NCI-H82 treated with DMSO at 0.1 percent for 48 hours (cell line): ENCODE measurements around the gene CES3.
"Not testable (repeated sequence)": the region's sequence is repeated elsewhere in the genome, so short reads cannot be mapped to it uniquely, and the experiment has no call there.

Source experiments
- DNase-seq: peaks from one replicate; lab custom pipeline; 2025; ENCODE audit not compliant: unreplicated experiment; lab: John Stamatoyannopoulos, UW

CES3 gene

DNA sequence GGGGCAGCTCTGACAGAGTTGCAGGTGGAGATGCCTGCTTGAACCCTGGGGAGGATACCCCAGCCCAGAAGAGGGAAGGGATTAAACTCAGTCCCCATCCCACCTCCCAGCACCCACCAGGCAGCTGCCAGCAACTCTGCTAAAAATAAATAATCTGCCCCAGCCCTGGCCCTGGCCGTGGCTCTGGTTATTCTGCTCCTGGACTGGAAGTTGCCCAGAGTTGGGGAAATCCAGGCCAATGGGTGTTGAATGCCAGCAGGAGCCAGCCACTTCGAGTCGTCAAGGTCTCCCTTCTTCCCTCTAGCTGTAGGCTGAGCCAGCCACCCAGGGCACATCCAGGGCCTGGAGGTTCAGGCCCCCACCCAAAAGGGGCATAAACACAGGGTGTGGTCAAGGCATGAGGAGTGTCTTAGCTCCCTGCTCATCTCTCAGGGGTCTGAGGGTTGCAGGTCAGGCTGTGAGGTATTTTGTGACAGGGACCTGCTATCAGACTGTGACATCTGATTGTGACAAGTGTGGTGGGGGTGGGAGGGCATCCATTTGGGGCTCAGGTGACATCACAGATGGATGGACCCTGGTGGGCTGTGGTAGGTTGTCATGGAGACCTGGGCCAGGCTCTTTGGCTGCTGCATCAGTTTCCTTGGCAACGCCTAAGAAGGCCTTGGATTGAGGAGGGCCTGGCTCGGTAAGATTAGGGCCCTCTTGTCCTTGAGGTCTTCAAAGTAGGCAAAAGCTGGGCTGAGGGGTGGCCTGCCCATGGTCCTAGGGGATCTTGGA lies 34.7 kb upstream of the CES3 start:
- DNase-seq, result no peak

GRCh38 chr16:66926961-66927436 lies 34.1 kb upstream of the CES3 start:
- DNase-seq, result no peak

GRCh38 chr16:66927918-66928649 lies 33.0 kb upstream of the CES3 start:
- DNase-seq, result no peak

- DNase-seq, result no peak
These were observed 32.2 kb upstream of the CES3 start for GRCh38 chr16:66928702-66929388.

DNA sequence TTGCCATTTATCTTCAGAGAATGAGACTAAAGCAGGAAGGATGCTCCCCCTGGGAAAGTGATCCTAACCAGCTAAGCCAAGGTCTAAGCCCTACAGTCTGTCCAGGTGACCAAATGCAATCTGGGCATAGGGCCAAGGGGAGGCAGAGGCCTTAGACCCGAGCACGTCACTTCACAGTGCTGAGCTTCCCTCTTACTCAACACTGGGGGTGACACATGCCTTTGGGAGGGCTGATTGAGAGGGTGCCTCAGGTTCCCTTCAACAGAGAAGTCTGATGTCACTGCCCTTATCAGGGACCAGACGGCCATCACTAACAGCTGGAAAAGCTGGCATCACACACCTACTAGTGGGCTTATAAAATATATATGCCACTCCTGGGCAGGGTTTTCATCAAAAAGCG lies 30.9 kb upstream of the CES3 start:
- DNase-seq, result peak; percentile 22

DNA sequence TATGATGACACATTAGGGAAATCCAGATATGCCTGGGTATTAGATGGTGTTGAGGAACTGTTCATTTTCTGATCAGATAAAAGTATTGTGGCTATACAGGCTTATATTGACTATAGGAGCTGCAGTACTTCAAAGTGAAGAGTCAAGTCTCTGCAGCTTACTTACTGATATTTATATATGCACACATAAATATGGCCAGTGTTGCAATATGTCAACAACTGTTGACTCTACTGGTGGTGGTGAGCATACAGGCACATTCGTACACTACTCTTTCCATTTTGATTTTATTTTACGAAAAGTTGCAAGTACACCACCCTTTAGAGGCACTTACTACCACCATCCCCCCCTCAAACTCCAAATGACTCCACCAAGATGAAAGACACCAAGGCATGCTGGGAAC lies 29.4 kb upstream of the CES3 start:
- DNase-seq, result no peak

- no peak for DNase-seq
These were observed 29.0 kb upstream of the CES3 start for GRCh38 chr16:66932076-66932475.

- no peak for DNase-seq
These were observed 27.3 kb upstream of the CES3 start for GRCh38 chr16:66933776-66934137.

DNA sequence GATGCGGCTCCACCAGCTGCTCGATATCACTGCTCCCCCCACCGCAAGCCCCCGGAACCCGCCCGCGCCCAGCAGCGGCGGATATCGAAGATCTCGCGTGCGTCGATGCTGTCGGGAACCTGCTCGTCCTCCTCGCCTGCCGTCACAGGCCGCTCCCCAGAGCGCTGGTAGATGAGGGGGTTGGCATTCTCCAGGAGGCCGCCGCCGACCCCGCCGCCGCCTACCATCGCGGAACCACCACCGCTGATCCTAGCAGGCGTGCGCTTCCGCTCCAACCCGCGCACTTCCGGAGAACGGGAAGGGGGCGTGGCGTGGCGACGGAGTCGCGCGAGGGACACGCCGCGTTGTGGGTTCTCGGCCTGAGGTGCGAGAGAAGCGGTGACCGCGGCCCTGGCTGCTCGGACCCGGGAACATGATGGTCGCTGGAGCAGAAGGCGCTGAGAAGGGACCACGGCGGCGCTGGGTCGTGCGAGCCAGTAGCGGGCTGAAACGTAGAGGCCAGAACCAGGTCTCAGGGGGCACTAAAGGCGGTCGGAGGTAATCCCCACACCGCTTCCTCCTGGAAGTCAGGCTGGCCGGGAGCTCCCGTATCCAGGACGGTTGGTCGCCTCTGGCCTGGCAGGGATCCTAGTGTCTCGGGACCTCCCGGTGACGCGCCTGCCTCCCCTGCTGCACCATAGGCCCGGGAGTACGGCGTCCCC lies 26.8 kb upstream of the CES3 start, which contains the start of gene CIAO2B:
Gene CIAO2B, minus strand, starts transcription at position 265 of the 701 bp plus-strand sequence. Its CDS starts 38 bp downstream, at position 227.
- DNase-seq, result peak; percentile 19

- not testable (repeated sequence) for DNase-seq
These were observed 26.2 kb upstream of the CES3 start for GRCh38 chr16:66934839-66935313.

DNA sequence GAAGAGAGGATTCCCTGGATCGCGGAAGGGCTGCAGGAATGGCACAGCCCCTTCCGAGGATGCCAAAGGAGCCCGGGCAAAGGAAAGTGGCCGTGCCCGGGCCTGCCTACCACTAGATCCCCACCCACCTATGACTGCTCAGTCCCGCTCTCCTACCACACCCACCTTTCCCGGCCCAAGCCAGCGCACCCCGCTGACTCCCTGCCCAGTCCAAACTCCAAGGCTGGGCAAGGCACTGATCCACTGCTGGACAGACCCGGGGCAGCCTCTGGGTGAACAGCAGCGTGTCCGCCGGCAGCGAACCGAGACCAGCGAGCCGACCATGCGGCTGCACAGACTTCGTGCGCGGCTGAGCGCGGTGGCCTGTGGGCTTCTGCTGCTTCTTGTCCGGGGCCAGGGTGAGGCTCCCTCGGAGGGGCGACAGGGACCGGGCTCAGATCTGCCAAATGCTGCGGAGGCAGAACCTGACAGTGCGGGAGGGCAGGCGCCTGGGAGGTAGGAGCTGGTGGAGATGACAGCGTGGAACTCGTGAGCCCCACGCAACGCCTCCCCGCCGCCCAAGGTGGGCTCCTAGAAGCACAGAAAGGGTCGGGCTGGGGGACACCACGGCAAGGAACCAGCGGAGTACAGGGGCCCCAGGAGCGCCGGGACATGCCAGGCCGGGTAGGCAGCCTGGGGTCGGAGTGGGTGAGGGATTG lies 25.6 kb upstream of the CES3 start, which contains the start of gene CES2:
Gene CES2, plus strand, starts transcription at position 203 of the 698 bp plus-strand sequence. Its CDS starts 120 bp downstream, at position 323.
- DNase-seq, result no peak

DNA sequence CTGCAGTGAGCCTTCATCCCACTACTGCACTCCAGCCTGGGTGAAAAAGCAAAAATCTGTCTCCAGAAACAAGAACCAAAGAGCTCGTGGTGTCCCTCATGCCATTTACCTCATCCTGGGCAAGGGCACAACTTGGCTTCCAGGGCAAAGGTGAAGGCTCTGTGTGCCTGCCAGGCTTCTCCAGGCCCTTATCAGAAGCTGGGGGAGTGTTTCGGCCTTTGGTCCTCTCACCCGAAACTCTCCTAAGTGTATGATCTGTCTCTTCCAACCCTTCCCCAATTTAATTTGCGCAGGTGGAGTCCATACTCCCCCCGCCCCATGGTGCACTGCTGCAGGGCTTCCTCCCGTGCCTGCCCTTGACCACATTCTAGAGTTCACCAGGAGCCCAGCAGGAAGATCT lies 24.6 kb upstream of the CES3 start:
- DNase-seq, result no peak

DNA sequence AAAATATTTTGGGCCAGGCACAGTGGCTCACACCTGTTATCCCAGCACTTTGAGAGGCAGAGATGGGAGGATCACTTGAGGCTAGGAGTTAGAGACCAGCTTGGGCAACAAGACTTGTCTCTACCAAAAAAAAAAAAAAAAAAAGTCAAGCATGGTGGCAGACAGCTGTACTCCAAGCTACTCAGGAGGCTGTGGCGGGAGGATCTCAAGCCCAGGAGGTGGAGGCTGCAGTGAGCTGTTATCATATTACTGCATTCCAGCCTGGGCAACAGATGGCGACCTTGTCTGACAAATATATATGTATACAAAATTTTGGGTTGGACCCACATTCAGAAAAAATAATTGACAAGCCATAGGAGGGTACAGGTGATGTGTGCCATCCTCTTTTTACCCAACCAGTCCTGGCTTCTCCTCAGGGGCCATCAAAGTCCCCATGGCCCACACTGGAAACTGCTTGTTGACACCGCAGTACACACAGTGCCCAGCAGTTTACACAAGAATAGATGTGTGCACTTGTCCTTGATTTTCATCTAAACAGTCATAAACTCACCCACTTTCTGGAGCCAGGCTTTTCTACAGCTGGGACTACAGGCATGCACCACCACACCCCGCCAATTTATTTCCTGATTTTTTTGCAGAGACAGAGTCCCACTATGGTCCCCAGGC lies 24.0 kb upstream of the CES3 start:
- no peak for DNase-seq

DNA sequence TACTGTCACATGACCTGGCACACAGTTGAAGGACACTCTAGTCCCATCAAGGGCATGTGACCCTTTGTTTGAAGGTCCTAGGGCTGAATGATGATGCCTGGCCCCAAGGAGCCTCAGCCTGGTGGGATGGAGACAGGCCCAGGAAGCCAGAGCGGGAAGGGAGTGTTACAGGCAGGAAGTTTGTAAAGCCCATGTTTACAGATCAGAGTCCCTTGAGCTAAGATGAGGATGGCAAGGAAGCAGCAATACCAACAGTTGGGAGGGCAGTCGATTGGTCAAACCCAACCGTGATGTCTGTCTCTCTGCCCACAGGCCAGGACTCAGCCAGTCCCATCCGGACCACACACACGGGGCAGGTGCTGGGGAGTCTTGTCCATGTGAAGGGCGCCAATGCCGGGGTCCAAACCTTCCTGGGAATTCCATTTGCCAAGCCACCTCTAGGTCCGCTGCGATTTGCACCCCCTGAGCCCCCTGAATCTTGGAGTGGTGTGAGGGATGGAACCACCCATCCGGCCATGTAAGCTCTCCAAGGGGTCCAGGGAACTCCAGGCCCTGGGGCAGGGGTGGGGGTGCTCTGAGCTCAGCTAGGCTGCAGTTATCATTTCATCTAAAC lies 23.2 kb upstream of the CES3 start:
- DNase-seq, result no peak

- DNase-seq, result no peak
These were observed 21.7 kb upstream of the CES3 start for GRCh38 chr16:66939366-66939765.

- no peak for DNase-seq
These were observed 20.8 kb upstream of the CES3 start for GRCh38 chr16:66940236-66940635.

DNA sequence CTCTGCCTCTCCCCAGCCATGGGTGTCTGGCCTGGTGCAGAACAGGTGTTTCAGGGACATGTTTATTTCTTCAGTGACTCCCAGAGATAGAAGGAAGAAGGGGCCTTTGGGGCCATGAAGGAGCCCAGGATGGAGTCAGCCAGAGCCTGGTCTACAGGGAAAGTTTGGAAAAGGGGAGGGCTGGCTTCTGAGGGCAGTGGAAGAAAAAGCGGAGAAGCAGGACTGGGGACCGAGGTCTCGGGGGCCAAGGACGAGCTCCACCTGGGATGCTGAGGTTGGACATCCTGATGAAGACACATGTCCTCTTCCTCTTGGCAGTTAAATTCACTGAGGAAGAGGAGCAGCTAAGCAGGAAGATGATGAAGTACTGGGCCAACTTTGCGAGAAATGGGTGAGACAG lies 18.1 kb upstream of the CES3 start:
- DNase-seq, result no peak

DNA sequence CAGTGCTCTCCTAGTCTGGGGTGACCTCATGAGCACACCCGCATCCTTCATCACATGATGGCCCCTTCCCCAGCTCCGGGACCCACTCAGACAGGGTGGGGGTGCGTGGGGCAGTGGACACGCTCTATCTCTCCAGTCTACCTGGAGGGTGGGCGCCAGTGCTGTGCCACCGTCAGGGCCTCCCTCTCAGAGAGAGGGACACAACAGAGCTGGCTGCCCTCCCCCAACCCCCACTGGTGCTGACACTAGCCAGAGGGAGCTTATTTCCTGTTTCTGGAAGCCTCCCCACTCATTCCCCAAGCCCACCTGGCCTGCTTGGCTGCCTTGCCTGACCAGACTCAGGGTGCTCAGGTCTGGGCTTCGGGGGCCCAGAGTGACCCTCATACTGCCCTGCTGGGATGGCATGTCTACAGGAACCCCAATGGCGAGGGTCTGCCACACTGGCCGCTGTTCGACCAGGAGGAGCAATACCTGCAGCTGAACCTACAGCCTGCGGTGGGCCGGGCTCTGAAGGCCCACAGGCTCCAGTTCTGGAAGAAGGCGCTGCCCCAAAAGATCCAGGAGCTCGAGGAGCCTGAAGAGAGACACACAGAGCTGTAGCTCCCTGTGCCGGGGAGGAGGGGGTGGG lies 17.5 kb upstream of the CES3 start:
- DNase-seq, result no peak

DNA sequence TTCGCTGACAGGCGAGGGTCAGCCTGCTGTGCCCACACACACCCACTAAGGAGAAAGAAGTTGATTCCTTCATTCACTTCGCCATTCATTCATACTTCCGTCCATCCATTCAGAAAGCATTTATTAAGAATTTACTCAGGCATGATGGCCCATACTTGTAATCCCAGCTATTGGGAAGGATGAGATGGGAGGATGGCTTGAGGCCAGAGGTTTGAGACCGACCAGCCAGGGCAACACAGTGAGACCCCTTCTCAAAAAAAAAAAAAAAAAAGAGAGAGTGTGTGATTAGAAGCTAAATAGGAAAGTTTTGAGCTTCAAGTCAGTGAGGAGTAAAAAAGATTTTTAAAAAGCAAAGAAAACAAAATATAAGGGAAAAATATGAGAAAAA lies 17.0 kb upstream of the CES3 start:
- DNase-seq, result no peak
